HepG2 (cell line): ENCODE measurements around the gene TSPAN11.

Source experiments
- EZH2 ChIP-seq: conservative IDR thresholded peaks from 2 replicates; pipeline ENCODE4 v1.6.1; 2012; ENCODE audit warnings: mild to moderate bottlenecking, low read depth, low read length, moderate library complexity
- POLR2AphosphoS5 ChIP-seq: IDR thresholded peaks from 2 replicates; pipeline ENCODE4 v1.6.1; 2012; ENCODE audit warnings: low read depth, low read length
- TBL1XR1 ChIP-seq: fragments of 150-350 bp; IDR thresholded peaks from 2 replicates; pipeline ENCODE4 v1.6.1; 2014; ENCODE audit warnings: borderline replicate concordance, low read length; ENCODE audit not compliant: partially characterized antibody
- TF ChIP-seq, protein P1 (sequence below): sonication (generic); formaldehyde crosslinking; IDR thresholded peaks from 2 replicates; pipeline ENCODE4 v1.5.0; 2020; ENCODE audit warnings: mild to moderate bottlenecking, missing genetic modification reagents, moderate library complexity

DNA sequence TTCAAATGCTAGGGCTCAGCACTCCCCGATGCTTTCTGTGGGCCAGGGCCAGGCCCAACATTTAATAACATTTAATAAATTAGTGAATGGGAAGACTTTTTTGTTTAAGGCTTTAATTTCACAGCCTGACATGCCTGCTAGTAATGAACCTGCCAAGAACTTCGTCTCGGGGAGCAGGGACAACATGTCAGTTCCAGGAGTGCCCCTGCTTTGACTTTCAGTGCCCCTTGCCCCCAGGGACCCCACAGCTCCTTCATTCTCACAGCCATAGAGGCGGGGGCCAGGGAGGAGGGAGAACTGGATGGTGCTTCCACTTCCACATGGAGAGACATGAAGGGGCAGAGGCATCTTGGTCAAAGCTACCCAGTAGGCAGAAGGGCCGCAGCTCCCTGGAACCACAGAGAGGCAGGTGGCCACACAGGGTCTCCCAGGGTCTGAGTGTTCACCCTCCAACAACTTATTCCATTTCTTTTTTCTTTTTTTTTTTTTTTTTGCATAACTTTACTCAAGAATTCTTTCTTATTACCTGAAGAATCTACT lies 81.2 kb downstream of the TSPAN11 start:
- no peak for TF ChIP-seq POLR2AphosphoS5
- no peak for TF ChIP-seq EZH2
- TF ChIP-seq, protein P1, sequence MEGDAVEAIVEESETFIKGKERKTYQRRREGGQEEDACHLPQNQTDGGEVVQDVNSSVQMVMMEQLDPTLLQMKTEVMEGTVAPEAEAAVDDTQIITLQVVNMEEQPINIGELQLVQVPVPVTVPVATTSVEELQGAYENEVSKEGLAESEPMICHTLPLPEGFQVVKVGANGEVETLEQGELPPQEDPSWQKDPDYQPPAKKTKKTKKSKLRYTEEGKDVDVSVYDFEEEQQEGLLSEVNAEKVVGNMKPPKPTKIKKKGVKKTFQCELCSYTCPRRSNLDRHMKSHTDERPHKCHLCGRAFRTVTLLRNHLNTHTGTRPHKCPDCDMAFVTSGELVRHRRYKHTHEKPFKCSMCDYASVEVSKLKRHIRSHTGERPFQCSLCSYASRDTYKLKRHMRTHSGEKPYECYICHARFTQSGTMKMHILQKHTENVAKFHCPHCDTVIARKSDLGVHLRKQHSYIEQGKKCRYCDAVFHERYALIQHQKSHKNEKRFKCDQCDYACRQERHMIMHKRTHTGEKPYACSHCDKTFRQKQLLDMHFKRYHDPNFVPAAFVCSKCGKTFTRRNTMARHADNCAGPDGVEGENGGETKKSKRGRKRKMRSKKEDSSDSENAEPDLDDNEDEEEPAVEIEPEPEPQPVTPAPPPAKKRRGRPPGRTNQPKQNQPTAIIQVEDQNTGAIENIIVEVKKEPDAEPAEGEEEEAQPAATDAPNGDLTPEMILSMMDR (CRISPR knock-in tag): no peak
- no peak for TF ChIP-seq TBL1XR1
